Transverse colon (tissue), 4 donors: ENCODE measurements around the gene SLC39A11. TPM values are rescaled to one million over a fixed set of nuclear protein-coding genes. Genes with fewer than 3 reads are reported as not detected.
"Not testable (repeated sequence)": the region's sequence is repeated elsewhere in the genome, so short reads cannot be mapped to it uniquely, and the experiment has no call there.

Source experiments
- DNase-seq: peaks from one replicate; pipeline ENCODE4 v3.0.0-alpha.2; 2019
- H3K27ac ChIP-seq, 4 donors: fragments of 200-600 bp; sonication (generic); 2 replicates each; pipeline ENCODE4 v1.5.1; 2016 to 2018; ENCODE audit warnings: inconsistent platforms in 4 of 4
- H3K27me3 ChIP-seq: fragments of 200-600 bp; sonication (generic); 2 replicates; pipeline ENCODE4 v1.5.1; 2017; ENCODE audit warnings: inconsistent platforms
- H3K36me3 ChIP-seq, 4 donors: fragments of 200-600 bp; sonication (generic); 2 replicates each; pipeline ENCODE4 v1.5.1; 2017 to 2019; ENCODE audit warnings: inconsistent platforms in 4 of 4
- H3K4me1 ChIP-seq, 4 donors: fragments of 200-600 bp; sonication (generic); 2 replicates each; pipeline ENCODE4 v1.5.1; 2017 to 2020; ENCODE audit warnings: inconsistent platforms in 4 of 4
- H3K4me3 ChIP-seq, 4 donors: fragments of 200-600 bp; sonication (generic); 1 replicate in 1 of 4; 2 replicates in 3 of 4; pipeline versions ENCODE4 v1.5.1 to v1.6.1; 2017 to 2019; ENCODE audit warnings: inconsistent platforms in 4 of 4
- H3K9me3 ChIP-seq, 2 donors: fragments of 200-600 bp; sonication (generic); 2 replicates each; pipeline ENCODE4 v1.5.1; 2017 to 2019; ENCODE audit warnings: inconsistent platforms in 2 of 2
- CTCF ChIP-seq, 5 experiments: fragments of 200-600 bp in 3 of 5; fragments of 450-650 bp in 2 of 5; sonication (generic) in 3 of 5; IDR thresholded peaks; 1 replicate in 2 of 5; 2 replicates in 3 of 5; pipeline ENCODE4 v1.5.1; 2016 to 2017; ENCODE audit warnings: antibody characterized with exemption in 5 of 5, inconsistent platforms in 3 of 5, mild to moderate bottlenecking in 2 of 5, moderate library complexity in 1 of 5
- EP300 ChIP-seq: sonication (generic); formaldehyde crosslinking; IDR thresholded peaks from one replicate; pipeline ENCODE4 v1.6.1; 2017; ENCODE audit warnings: antibody characterized with exemption, low read depth
- POLR2A ChIP-seq: fragments of 450-650 bp; IDR thresholded peaks from one replicate; pipeline ENCODE4 v1.6.1; 2016; ENCODE audit warnings: antibody characterized with exemption, mild to moderate bottlenecking, moderate library complexity
- POLR2AphosphoS5 ChIP-seq, 3 donors: sonication (generic); formaldehyde crosslinking; IDR thresholded peaks; one replicate each; pipeline ENCODE4 v1.6.1; 2016; ENCODE audit warnings: antibody characterized with exemption in 3 of 3
- WGBS, 2 donors: methylation state at CpG; one replicate each; pipeline ENCODE4 v1.1.5; 2018; ENCODE audit warnings: low coverage in 1 of 2; 5-methylcytosine and 5-hydroxymethylcytosine counted together
- in situ Hi-C, 4 donors: fragments of 200-750 bp; cut with MboI; loops; one replicate each; pipeline versions ENCODE4 v1.15.0 to v1.15.1; 2017; ENCODE audit warnings: low sequenced_read_pairs in 3 of 4, low pct_ligation_motif_present in 1 of 4, low pct_unique_long_range_greater_than_20kb in 1 of 4
- intact Hi-C: fragments of 100-400 bp; cut with DNase I; formaldehyde crosslinking; loops from one replicate; pipeline ENCODE4 v1.15.1; 2023; ENCODE audit warnings: low total_unique reads
- total RNA-seq, 4 donors: library from RNA; depleted of rRNA; stranded (reverse); fragments of >200 nt; gene quantifications; one replicate each; pipeline ENCODE4 v1.1.0, GENCODE V29; 2016

SLC39A11 gene
- total RNA-seq, 4 donors from 2014 or later = 20.7 to 49.7 (median 33.3) TPM

- Histone ChIP-seq H3K36me3 (no peaks in the 10 kb centered on the region), H3K27ac (no peak overlapping the region), H3K4me3 (no peak overlapping the region), H3K9me3 (no peaks in the 10 kb centered on the region), H3K4me1 (no peaks in the 10 kb centered on the region), H3K27me3 (no peaks in the 10 kb centered on the region)
- TF ChIP-seq CTCF (IDR thresholded peaks at IDR 0.05) (no peak), EP300 (no peak), POLR2AphosphoS5 (IDR thresholded peaks at IDR 0.05) (no peak), POLR2A (no peak)
- in situ Hi-C loops = no loop called here
- intact Hi-C loops = no loop called here
- 71 to 74% methylated on average over 7 to 11 of the region's 12 CpGs for whole genome bisulfite sequencing, 2 donors
- no peak for DNase-seq
Measured at GRCh38 chr17:73132085-73132492, 39.6 kb upstream of the SLC39A11 start.

- H3K4me1 ChIP-seq, H3K4me3 ChIP-seq, H3K27ac ChIP-seq, H3K27me3 ChIP-seq, intact Hi-C loops, H3K36me3 ChIP-seq, in situ Hi-C loops, DNase-seq, H3K9me3 ChIP-seq: not testable (repeated sequence)
- 71 to 93% methylated on average over 2 to 6 of the region's 6 CpGs for WGBS, 2 donors
Measured at GRCh38 chr17:73131439-73131838, 39.0 kb upstream of the SLC39A11 start.

GRCh38 chr17:73130977-73131376 lies 38.5 kb upstream of the SLC39A11 start:
- intact Hi-C loops (no loop called here), in situ Hi-C loops (no loop called here)
- Histone ChIP-seq H3K27me3 (no peaks in the 10 kb centered on the region), H3K4me3 (no peak overlapping the region), H3K9me3 (no peaks in the 10 kb centered on the region), H3K27ac (no peak overlapping the region), H3K4me1 (no peaks in the 10 kb centered on the region), H3K36me3 (no peaks in the 10 kb centered on the region)
- 85% methylated on average over 3 of the region's 3 CpGs; no CpG with 5 or more reads in 1 of the 2 donors for WGBS, 2 donors
- no peak for DNase-seq
- no peak for TF ChIP-seq EP300
- TF ChIP-seq CTCF (IDR thresholded peaks at IDR 0.05) = no peak
- no peak for TF ChIP-seq POLR2AphosphoS5 (IDR thresholded peaks at IDR 0.05)

GRCh38 chr17:73128496-73128895 lies 36.0 kb upstream of the SLC39A11 start:
- Histone ChIP-seq H3K36me3 (no peaks in the 10 kb centered on the region), H3K4me3 (no peak overlapping the region), H3K4me1 (no peaks in the 10 kb centered on the region), H3K9me3 (no peaks in the 10 kb centered on the region), H3K27ac (no peak overlapping the region), H3K27me3 (no peaks in the 10 kb centered on the region)
- intact Hi-C loops = no loop called here
- TF ChIP-seq POLR2A (no peak), POLR2AphosphoS5 (IDR thresholded peaks at IDR 0.05) (no peak), CTCF (IDR thresholded peaks at IDR 0.05) (no peak), EP300 (no peak)
- DNase-seq = no peak
- WGBS, 2 donors = 51 to 100% methylated on average over 1 to 3 of the region's 3 CpGs
- in situ Hi-C loops = no loop called here

GRCh38 chr17:73126716-73127473 lies 34.4 kb upstream of the SLC39A11 start:
- 77 to 85% methylated on average over 5 to 8 of the region's 8 CpGs for WGBS, 2 donors
- intact Hi-C loops = no loop called here
- in situ Hi-C loops = no loop called here
- Histone ChIP-seq H3K27ac (no peak overlapping the region), H3K36me3 (no peaks in the 10 kb centered on the region), H3K4me1 (no peaks in the 10 kb centered on the region), H3K27me3 (no peaks in the 10 kb centered on the region), H3K9me3 (no peaks in the 10 kb centered on the region), H3K4me3 (no peak overlapping the region)
- TF ChIP-seq CTCF (IDR thresholded peaks at IDR 0.05) (no peak), POLR2AphosphoS5 (IDR thresholded peaks at IDR 0.05) (no peak), EP300 (no peak), POLR2A (no peak)
- no peak for DNase-seq
